ENCODE results near the gene IPO4. TPM values are rescaled to one million over a fixed set of nuclear protein-coding genes. Genes with fewer than 3 reads are reported as not detected.

Gene IPO4
- total RNA-seq, 1 experiment from 2014 or later, result 116 TPM

DNA sequence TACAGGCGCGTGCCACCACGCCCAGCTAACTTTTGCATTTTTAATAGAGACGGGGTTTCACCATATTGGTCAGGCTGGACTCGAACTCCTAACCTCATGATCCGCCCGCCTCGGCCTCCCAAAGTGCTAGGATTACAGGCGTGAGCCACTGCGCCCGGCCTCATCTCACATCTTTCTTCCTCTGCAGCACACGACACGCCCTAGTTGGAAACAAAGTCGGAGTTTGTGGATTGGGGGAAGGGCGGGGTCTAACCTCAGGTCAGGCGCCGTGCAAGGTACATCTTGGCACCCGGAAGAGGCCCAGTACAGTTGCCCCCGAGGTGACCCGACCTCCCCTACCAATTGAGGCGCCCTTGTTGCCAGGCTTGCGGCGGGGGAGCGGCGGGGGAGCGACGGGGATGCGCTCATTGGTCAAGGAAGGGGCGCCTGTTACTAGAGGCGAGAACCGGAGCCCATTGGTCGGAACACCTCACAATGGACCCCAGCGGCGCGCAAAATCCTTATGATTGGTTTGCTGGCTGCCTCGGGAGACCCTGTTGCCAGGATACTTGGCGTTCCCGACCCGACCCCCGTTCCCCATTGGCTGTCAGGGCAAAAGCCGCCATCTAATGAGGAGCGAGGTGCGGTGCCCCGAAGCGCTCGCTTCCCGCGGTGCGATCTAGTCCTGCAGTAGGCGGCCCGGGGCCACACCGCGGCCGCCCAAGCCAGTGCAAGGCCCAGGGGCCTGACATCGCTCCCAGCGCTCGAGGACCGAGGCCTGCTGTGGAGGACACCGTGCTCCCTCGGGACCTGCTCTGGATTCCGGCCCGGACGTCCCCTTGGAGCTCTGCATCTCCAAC lies 17.0 kb downstream of the IPO4 start, which contains the start of gene REC8:
TSS of gene REC8 (plus strand) at position 659 of the 839 bp plus-strand sequence. CDS start 473 bp downstream, outside the sequence.
- H2AFZ ChIP-seq (ENCODE audit: low read length), result no peak within 1 kb of the TSS
- peak within 1 kb of the TSS; percentile 3 for H3K9ac ChIP-seq (ENCODE audit: extremely low read depth, insufficient read length, low read length)
- Mint-ChIP-seq H3K27me3 (ENCODE audit: low read depth) (no peaks in the 10 kb centered on the region; the same call in 1 of the 2 replicates), H3K36me3 (ENCODE audit: insufficient read depth in 1 of 3, low read depth in 3 of 3) (peaks cover 2 to 22% (median 16%) of the 10 kb centered on the region in 3 experiments; a peak in 5 of 7 replicates), H3K4me3 (peak within 1 kb of the TSS; percentile 75 to 80), H3K4me1 (peaks cover 5 to 13% of the 10 kb centered on the region in 2 experiments; a peak in 3 of 4 replicates), H3K27ac (peak within 1 kb of the TSS; percentile 27 to 94 (median 78); a peak in 4 of 7 replicates), H3K9me3 (no peaks in the 10 kb centered on the region; a peak in 1 of 5 replicates)
- H3K27ac ChIP-seq (ENCODE audit: insufficient read length, low read depth, low read length), result no peak within 1 kb of the TSS
- no peak within 1 kb of the TSS for H3T11ph ChIP-seq (ENCODE audit: low read length)
- H2BK5ac ChIP-seq (ENCODE audit: insufficient read length, low read length), result no peak within 1 kb of the TSS
- H3K4me2 ChIP-seq (ENCODE audit: insufficient read depth, insufficient read length, low read length), result peak within 1 kb of the TSS; percentile 48
- no peaks in the 10 kb centered on the region for H4K20me1 ChIP-seq (ENCODE audit: control insufficient read depth, insufficient read depth, insufficient read length)
- TF ChIP-seq, protein P1, sequence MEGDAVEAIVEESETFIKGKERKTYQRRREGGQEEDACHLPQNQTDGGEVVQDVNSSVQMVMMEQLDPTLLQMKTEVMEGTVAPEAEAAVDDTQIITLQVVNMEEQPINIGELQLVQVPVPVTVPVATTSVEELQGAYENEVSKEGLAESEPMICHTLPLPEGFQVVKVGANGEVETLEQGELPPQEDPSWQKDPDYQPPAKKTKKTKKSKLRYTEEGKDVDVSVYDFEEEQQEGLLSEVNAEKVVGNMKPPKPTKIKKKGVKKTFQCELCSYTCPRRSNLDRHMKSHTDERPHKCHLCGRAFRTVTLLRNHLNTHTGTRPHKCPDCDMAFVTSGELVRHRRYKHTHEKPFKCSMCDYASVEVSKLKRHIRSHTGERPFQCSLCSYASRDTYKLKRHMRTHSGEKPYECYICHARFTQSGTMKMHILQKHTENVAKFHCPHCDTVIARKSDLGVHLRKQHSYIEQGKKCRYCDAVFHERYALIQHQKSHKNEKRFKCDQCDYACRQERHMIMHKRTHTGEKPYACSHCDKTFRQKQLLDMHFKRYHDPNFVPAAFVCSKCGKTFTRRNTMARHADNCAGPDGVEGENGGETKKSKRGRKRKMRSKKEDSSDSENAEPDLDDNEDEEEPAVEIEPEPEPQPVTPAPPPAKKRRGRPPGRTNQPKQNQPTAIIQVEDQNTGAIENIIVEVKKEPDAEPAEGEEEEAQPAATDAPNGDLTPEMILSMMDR (conservative IDR thresholded peaks at IDR 0.05), result no peak
- peaks cover 10% of the 10 kb centered on the region for H3K23me2 ChIP-seq (ENCODE audit: insufficient read length, low read depth, low read length, poor library complexity, severe bottlenecking)
- H2BK20ac ChIP-seq (ENCODE audit: low read depth, low read length, poor library complexity, severe bottlenecking), result no peak within 1 kb of the TSS
- no peak within 1 kb of the TSS for H2BK120ac ChIP-seq (ENCODE audit: low read depth, low read length, poor library complexity, severe bottlenecking)
- H3K9me3 ChIP-seq (ENCODE audit: control insufficient read depth, low read depth, low read length), result no peaks in the 10 kb centered on the region
- no peaks in the 10 kb centered on the region for H3K79me1 ChIP-seq (ENCODE audit: insufficient read depth, low read depth, low read length, poor library complexity, severe bottlenecking)
- H4K91ac ChIP-seq (ENCODE audit: insufficient read length, low read depth, low read length), result no peak within 1 kb of the TSS
- H3K27me3 ChIP-seq (ENCODE audit: insufficient read depth, low read length), result no peaks in the 10 kb centered on the region
- H3K4ac ChIP-seq (ENCODE audit: low read depth, low read length), result no peak within 1 kb of the TSS
- H2BK12ac ChIP-seq (ENCODE audit: insufficient read length, low read depth, low read length), result no peak within 1 kb of the TSS
- no peak within 1 kb of the TSS for H3K56ac ChIP-seq (ENCODE audit: insufficient read length, low read depth, low read length)
- H3K23ac ChIP-seq (ENCODE audit: insufficient read length, low read depth, low read length), result no peak within 1 kb of the TSS
- no peak within 1 kb of the TSS for H4K8ac ChIP-seq (replicated peaks; ENCODE audit: insufficient read length, low read depth, low read length)
- H4K5ac ChIP-seq (ENCODE audit: insufficient read length, low read depth, low read length), result no peak within 1 kb of the TSS
- H3K4me1 ChIP-seq (ENCODE audit: insufficient read depth, low read length), result no peaks in the 10 kb centered on the region
- WGBS (ENCODE audit: extremely low coverage, insufficient read length, low lambda C conversion rate), result no CpG with 5 or more reads among the region's 63 CpGs
- no peak within 1 kb of the TSS for H2BK15ac ChIP-seq (ENCODE audit: low read depth, low read length)
- peak; percentile 100 for DNase-seq
- no peaks in the 10 kb centered on the region for H3K79me2 ChIP-seq (ENCODE audit: insufficient read depth, low read length)
- no peak within 1 kb of the TSS for H3K18ac ChIP-seq (ENCODE audit: insufficient read length, low read depth, low read length)
- no peak within 1 kb of the TSS for H3K14ac ChIP-seq (ENCODE audit: insufficient read depth, low read length)
- H2AK5ac ChIP-seq (ENCODE audit: insufficient read length, low read length), result no peak within 1 kb of the TSS
